ENCODE measurements around the gene CD55. TPM values are rescaled to one million over a fixed set of nuclear protein-coding genes. Genes with fewer than 3 reads are reported as not detected.

CD55 gene
- total RNA-seq, 1 experiment from 2014 or later = 75.4 TPM

GRCh38 chr1:207355513-207356295, 34.2 kb downstream of the CD55 start:
- intact Hi-C loops (cut with micrococcal nuclease) = no loop called here
- POLR2A ChIA-PET = no interaction called here
- Histone ChIP-seq H3K36me3 (ENCODE audit: control insufficient read depth in 1 of 2, insufficient read depth in 2 of 2, low read length in 2 of 2) (0 out of 4 replicates have a peak, but pooled peaks cover 0 to 4% of the 10 kb centered on the region in 2 experiments), H3K27ac (ENCODE audit: low read depth, low read length) (no peak overlapping the region), H3K4me2 (ENCODE audit: low read length) (no peak overlapping the region), H3K9ac (ENCODE audit: low read length) (no peak overlapping the region), H4K20me1 (ENCODE audit: insufficient read depth) (no peaks in the 10 kb centered on the region), H2AFZ (ENCODE audit: low read depth, low read length, poor library complexity, severe bottlenecking) (no peak overlapping the region), H3K27me3 (ENCODE audit: insufficient read depth, low read length) (no peaks in the 10 kb centered on the region), H3K9me2 (ENCODE audit: insufficient read depth) (no peaks in the 10 kb centered on the region), H3K9me3 (ENCODE audit: control insufficient read depth in 1 of 2, insufficient read depth in 1 of 2, low read depth in 1 of 2, low read length in 2 of 2) (no peaks in the 10 kb centered on the region), H3K79me2 (ENCODE audit: insufficient read depth, low read length) (no peaks in the 10 kb centered on the region), H3K4me1 (ENCODE audit: control insufficient read depth in 1 of 2, insufficient read depth in 2 of 2, low read length in 2 of 2) (no peaks in the 10 kb centered on the region), H3K4me3 (replicated peaks in 1 of 2; ENCODE audit: low read depth in 1 of 2, low read length in 2 of 2) (no peak overlapping the region)
- TF ChIP-seq ZNF274 (IDR thresholded peaks at IDR 0.05; ENCODE audit: low read depth, low read length) (no peak), ELF1 (IDR thresholded peaks at IDR 0.05; ENCODE audit: borderline replicate concordance, low read depth) (no peak)
- ATAC-seq = no peak
- BruUV-seq (replicated peaks) = no TSS peak
- CTCF ChIA-PET = no interaction called here
- RAD21 ChIA-PET (ENCODE audit: low non-redundant PET in 1 of 2, low total read pairs in 2 of 2, uncharacterized antibody in 2 of 2, unreplicated experiment in 2 of 2) = no interaction called here
- DNase-seq (ENCODE audit: low read depth, low spot score) = no peak

GRCh38 chr1:207361029-207361428, 39.6 kb downstream of the CD55 start:
- RAD21 ChIA-PET (ENCODE audit: low non-redundant PET in 1 of 2, low total read pairs in 2 of 2, uncharacterized antibody in 2 of 2, unreplicated experiment in 2 of 2) = no interaction called here
- H3K36me3 ChIP-seq (ENCODE audit: control insufficient read depth in 1 of 2, insufficient read depth in 2 of 2, low read length in 2 of 2) = 0 out of 4 replicates have a peak, but pooled peaks cover 0 to 4% of the 10 kb centered on the region in 2 experiments
- no peaks in the 10 kb centered on the region for H3K27me3 ChIP-seq (ENCODE audit: insufficient read depth, low read length)
- H2AFZ ChIP-seq (ENCODE audit: low read depth, low read length, poor library complexity, severe bottlenecking) = no peak overlapping the region
- no peaks in the 10 kb centered on the region for H3K79me2 ChIP-seq (ENCODE audit: insufficient read depth, low read length)
- BruUV-seq (replicated peaks) = no TSS peak
- TF ChIP-seq CEBPB (IDR thresholded peaks at IDR 0.05; ENCODE audit: low read depth) (no peak), POLR2A (IDR thresholded peaks at IDR 0.05; ENCODE audit: borderline replicate concordance, extremely low read depth, insufficient read depth, insufficient read length) (no peak), EZH2phosphoT487 (IDR thresholded peaks at IDR 0.05; ENCODE audit: borderline replicate concordance) (no peak), ELF1 (IDR thresholded peaks at IDR 0.05; ENCODE audit: borderline replicate concordance, low read depth) (no peak), POLR2AphosphoS5 (IDR thresholded peaks at IDR 0.05; ENCODE audit: low read depth, low read length) (no peak), ATF3 (IDR thresholded peaks at IDR 0.05) (no peak), EZH2 (IDR thresholded peaks at IDR 0.05) (no peak), SP1 (IDR thresholded peaks at IDR 0.05; ENCODE audit: low read depth) (no peak), REST (IDR thresholded peaks at IDR 0.05; ENCODE audit: low read depth) (no peak)
- no peaks in the 10 kb centered on the region for H3K9me3 ChIP-seq (ENCODE audit: control insufficient read depth in 1 of 2, insufficient read depth in 1 of 2, low read depth in 1 of 2, low read length in 2 of 2)
- DNase-seq (ENCODE audit: low read depth, low spot score) (no peak), ATAC-seq (no peak)
- no peaks in the 10 kb centered on the region for H3K4me1 ChIP-seq (ENCODE audit: control insufficient read depth in 1 of 2, insufficient read depth in 2 of 2, low read length in 2 of 2)
- POLR2A ChIA-PET = interaction anchor here (1.0 kb wide), 1 partner anchor 39 kb away, joined by 3 read pairs; the partner anchor contains the start of gene CD55
- no peak overlapping the region for H3K4me2 ChIP-seq (ENCODE audit: low read length)
- CTCF ChIA-PET = no interaction called here
- H4K20me1 ChIP-seq (ENCODE audit: insufficient read depth) = no peaks in the 10 kb centered on the region
- H3K27ac ChIP-seq (ENCODE audit: low read depth, low read length) = no peak overlapping the region
- H3K9me2 ChIP-seq (ENCODE audit: insufficient read depth) = no peaks in the 10 kb centered on the region
- no peak overlapping the region for H3K4me3 ChIP-seq (replicated peaks in 1 of 2; ENCODE audit: low read depth in 1 of 2, low read length in 2 of 2)
- no peak overlapping the region for H3K9ac ChIP-seq (ENCODE audit: low read length)
- intact Hi-C loops (cut with micrococcal nuclease) = no loop called here
